Measurements from ENCODE around the gene COBLL1.

DNA sequence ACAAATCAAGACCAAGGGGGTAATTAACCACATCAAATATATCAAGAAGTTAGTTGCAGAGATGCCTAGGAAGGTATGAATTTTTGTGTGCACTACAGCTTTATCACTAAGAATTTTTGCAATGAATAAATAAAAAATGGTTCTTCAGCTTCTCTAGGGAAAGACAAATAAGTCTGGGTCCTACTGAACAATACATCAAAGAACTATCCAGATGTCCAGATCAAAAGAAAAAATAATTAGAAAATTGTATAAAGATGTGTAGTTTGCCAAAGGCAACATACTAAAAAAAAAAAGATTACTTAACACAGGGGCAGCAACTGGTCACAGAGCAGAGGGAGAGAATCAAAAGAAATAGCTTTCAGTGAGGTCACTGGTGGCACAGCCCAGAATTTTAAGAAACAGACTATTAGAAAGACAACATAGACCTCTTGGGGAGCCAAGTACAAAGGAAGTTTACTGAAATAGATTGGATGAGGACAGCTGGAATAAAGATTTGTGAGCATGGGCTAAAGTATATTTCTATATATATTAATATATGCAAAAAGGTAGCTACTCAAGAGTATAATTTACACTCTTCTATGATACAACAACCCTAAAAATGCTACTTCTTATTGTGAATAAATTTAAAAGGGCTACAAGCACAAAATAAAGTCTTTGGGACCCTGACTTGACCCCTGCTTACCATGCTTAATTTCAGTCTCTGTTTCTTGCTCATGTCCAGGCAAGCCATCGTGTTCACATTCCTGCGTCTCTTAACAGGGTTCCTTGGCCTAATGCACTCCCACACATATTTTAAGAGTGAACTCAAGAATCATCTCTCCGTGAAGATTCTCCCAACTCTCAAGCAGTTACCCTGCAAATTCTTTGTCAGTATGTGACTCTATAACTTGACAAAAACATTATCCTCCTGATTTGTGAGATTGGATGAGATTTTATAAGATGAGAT is 121.4 kb downstream of the COBLL1 start:
- TF ChIP-seq, protein P1, sequence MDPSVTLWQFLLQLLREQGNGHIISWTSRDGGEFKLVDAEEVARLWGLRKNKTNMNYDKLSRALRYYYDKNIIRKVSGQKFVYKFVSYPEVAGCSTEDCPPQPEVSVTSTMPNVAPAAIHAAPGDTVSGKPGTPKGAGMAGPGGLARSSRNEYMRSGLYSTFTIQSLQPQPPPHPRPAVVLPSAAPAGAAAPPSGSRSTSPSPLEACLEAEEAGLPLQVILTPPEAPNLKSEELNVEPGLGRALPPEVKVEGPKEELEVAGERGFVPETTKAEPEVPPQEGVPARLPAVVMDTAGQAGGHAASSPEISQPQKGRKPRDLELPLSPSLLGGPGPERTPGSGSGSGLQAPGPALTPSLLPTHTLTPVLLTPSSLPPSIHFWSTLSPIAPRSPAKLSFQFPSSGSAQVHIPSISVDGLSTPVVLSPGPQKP (IDR thresholded peaks at IDR 0.05; ENCODE audit: borderline replicate concordance, low read depth, low read length) = no peak
- TF ChIP-seq POLR2A (IDR thresholded peaks at IDR 0.05; ENCODE audit: low read depth, low read length) (no peak), MAFK (IDR thresholded peaks at IDR 0.05; ENCODE audit: low read depth, low read length) (no peak), FOS (IDR thresholded peaks at IDR 0.05; ENCODE audit: low read depth, low read length) (no peak), CHD1 (IDR thresholded peaks at IDR 0.05; ENCODE audit: low read depth, low read length) (no peak), RAD21 (IDR thresholded peaks at IDR 0.05; ENCODE audit: low read length) (no peak), MXI1 (IDR thresholded peaks at IDR 0.05; ENCODE audit: borderline replicate concordance, low read depth, low read length) (no peak)
- TF ChIP-seq, protein P2, sequence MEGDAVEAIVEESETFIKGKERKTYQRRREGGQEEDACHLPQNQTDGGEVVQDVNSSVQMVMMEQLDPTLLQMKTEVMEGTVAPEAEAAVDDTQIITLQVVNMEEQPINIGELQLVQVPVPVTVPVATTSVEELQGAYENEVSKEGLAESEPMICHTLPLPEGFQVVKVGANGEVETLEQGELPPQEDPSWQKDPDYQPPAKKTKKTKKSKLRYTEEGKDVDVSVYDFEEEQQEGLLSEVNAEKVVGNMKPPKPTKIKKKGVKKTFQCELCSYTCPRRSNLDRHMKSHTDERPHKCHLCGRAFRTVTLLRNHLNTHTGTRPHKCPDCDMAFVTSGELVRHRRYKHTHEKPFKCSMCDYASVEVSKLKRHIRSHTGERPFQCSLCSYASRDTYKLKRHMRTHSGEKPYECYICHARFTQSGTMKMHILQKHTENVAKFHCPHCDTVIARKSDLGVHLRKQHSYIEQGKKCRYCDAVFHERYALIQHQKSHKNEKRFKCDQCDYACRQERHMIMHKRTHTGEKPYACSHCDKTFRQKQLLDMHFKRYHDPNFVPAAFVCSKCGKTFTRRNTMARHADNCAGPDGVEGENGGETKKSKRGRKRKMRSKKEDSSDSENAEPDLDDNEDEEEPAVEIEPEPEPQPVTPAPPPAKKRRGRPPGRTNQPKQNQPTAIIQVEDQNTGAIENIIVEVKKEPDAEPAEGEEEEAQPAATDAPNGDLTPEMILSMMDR (conservative IDR thresholded peaks at IDR 0.05; ENCODE audit: low read depth, low read length) = no peak
- TF ChIP-seq, protein P3, sequence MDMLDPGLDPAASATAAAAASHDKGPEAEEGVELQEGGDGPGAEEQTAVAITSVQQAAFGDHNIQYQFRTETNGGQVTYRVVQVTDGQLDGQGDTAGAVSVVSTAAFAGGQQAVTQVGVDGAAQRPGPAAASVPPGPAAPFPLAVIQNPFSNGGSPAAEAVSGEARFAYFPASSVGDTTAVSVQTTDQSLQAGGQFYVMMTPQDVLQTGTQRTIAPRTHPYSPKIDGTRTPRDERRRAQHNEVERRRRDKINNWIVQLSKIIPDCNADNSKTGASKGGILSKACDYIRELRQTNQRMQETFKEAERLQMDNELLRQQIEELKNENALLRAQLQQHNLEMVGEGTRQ (IDR thresholded peaks at IDR 0.05; ENCODE audit: low read depth, low read length) = no peak
